ENCODE data around the gene SLC9A9. TPM values are rescaled to one million over a fixed set of nuclear protein-coding genes. Genes with fewer than 3 reads are reported as not detected.

The SLC9A9 gene
- total RNA-seq, 3 donors from 2014 or later, result 6.2 to 17.3 (median 7.8) TPM

GRCh38 chr3:143686638-143687197, 161.6 kb downstream of the SLC9A9 start:
- Histone ChIP-seq H3K4me3 (no peak overlapping the region), H3K36me3 (no peaks in the 10 kb centered on the region), H3K27me3 (no peaks in the 10 kb centered on the region), H3K27ac (no peak overlapping the region), H3K9me3 (no peaks in the 10 kb centered on the region), H3K4me1 (no peaks in the 10 kb centered on the region)
- TF ChIP-seq CTCF (IDR thresholded peaks at IDR 0.05), result no peak
- no peak for TF ChIP-seq POLR2A (IDR thresholded peaks at IDR 0.05)
- no peak for TF ChIP-seq POLR2AphosphoS5 (IDR thresholded peaks at IDR 0.05)
- no peak for DNase-seq (ENCODE audit: low spot score in 2 of 2)
- intact Hi-C loops (cut with DNase I; ENCODE audit: low total_unique reads), result no loop called here

GRCh38 chr3:143685491-143685890, 162.8 kb downstream of the SLC9A9 start:
- no peak for DNase-seq (ENCODE audit: low spot score in 2 of 2)
- Histone ChIP-seq H3K27me3 (no peaks in the 10 kb centered on the region), H3K36me3 (no peaks in the 10 kb centered on the region), H3K4me1 (no peaks in the 10 kb centered on the region), H3K27ac (no peak overlapping the region), H3K9me3 (no peaks in the 10 kb centered on the region), H3K4me3 (no peak overlapping the region)
- TF ChIP-seq POLR2A (IDR thresholded peaks at IDR 0.05) (no peak), POLR2AphosphoS5 (IDR thresholded peaks at IDR 0.05) (no peak)
- intact Hi-C loops (cut with DNase I; ENCODE audit: low total_unique reads), result no loop called here

- H3K36me3 ChIP-seq, result no peaks in the 10 kb centered on the region
- intact Hi-C loops (cut with DNase I; ENCODE audit: low total_unique reads), result no loop called here
- TF ChIP-seq POLR2A (IDR thresholded peaks at IDR 0.05) (no peak), CTCF (IDR thresholded peaks at IDR 0.05) (no peak), POLR2AphosphoS5 (IDR thresholded peaks at IDR 0.05) (no peak)
- H3K27ac ChIP-seq, result no peak overlapping the region
- no peaks in the 10 kb centered on the region for H3K27me3 ChIP-seq
- DNase-seq (ENCODE audit: low spot score in 2 of 2), result no peak
- H3K4me3 ChIP-seq, result no peak overlapping the region
- H3K9me3 ChIP-seq, result no peaks in the 10 kb centered on the region
- no peaks in the 10 kb centered on the region for H3K4me1 ChIP-seq
Measured at GRCh38 chr3:143677430-143677829, 170.8 kb downstream of the SLC9A9 start.

- no peak overlapping the region for H3K27ac ChIP-seq
- H3K9me3 ChIP-seq, result no peaks in the 10 kb centered on the region
- no peaks in the 10 kb centered on the region for H3K27me3 ChIP-seq
- intact Hi-C loops (cut with DNase I; ENCODE audit: low total_unique reads), result no loop called here
- H3K36me3 ChIP-seq, result no peaks in the 10 kb centered on the region
- no peaks in the 10 kb centered on the region for H3K4me1 ChIP-seq
- no peak for DNase-seq (ENCODE audit: low spot score in 2 of 2)
- no peak overlapping the region for H3K4me3 ChIP-seq
- TF ChIP-seq CTCF (IDR thresholded peaks at IDR 0.05) (no peak), POLR2A (IDR thresholded peaks at IDR 0.05) (no peak), POLR2AphosphoS5 (IDR thresholded peaks at IDR 0.05) (no peak)
Measured at GRCh38 chr3:143676747-143677146, 171.5 kb downstream of the SLC9A9 start.

- Histone ChIP-seq H3K27me3 (no peaks in the 10 kb centered on the region), H3K36me3 (no peaks in the 10 kb centered on the region), H3K4me1 (no peaks in the 10 kb centered on the region), H3K27ac (no peak overlapping the region), H3K9me3 (no peaks in the 10 kb centered on the region), H3K4me3 (no peak overlapping the region)
- no peak for TF ChIP-seq CTCF (IDR thresholded peaks at IDR 0.05)
- no peak for TF ChIP-seq POLR2AphosphoS5 (IDR thresholded peaks at IDR 0.05)
- TF ChIP-seq POLR2A (IDR thresholded peaks at IDR 0.05), result no peak
- no peak for DNase-seq (ENCODE audit: low spot score in 2 of 2)
- intact Hi-C loops (cut with DNase I; ENCODE audit: low total_unique reads), result no loop called here
Measured at GRCh38 chr3:143676021-143676420, 172.2 kb downstream of the SLC9A9 start.

Measured in breast epithelium (tissue), 4 donors.